SW480 (cell line): ENCODE data around the gene TAS1R1.

Experiments
- DNase-seq: peaks from one replicate; pipeline ENCODE4 v3.0.0-alpha.2; 2016; ENCODE audit warnings: low spot score

The TAS1R1 gene

GRCh38 chr1:6554907-6555778 lies at the start of gene TAS1R1:
TAS1R1 (plus strand) TSS chr1:6555307; CDS start chr1:6555374, 67 bp downstream.
- no peak for DNase-seq

- no peak for DNase-seq
Observed at GRCh38 chr1:6505367-6506209, 49.5 kb upstream of the TAS1R1 start.

DNA sequence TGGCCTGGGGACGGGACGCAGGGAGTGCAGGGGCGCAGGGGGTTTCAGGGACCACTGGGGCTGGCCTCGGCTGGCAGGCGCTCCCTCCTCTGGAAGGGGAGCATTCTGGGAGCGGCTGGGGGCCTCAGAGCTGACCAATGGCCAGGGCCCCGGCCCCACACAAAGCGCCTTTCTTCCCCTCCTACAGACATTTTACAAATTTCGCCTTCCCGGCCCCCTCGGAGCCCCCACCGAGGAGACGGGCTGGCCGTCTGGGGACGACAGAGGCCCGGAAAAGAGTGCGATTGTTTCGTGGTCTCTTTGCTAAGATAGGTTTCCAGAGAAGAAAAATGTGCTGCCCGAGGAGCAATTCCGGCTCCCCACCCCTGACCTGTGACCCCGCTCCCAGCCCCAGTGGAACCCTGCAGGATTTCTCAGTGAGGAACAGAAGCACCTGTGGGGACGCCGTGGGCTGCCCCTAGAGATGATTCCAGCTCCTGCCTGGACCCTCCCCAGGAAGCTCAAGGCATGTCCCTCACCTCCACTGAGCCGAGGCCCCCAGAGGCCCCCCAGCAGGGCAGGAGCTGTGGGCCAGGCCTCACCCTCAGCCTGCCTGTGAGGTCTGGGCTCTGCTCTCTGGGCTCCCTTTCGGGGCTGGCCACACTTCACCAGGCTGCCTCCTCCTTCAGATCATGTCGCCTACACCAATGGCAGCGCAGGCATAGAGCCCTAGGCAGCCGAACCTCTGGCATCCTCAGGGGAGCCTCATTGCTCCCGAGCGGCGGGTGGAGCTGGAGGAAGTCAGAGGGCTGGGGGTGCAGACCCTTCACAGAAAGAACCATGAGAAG lies 48.7 kb upstream of the TAS1R1 start:
- no peak for DNase-seq

GRCh38 chr1:6507037-6507428 lies 48.1 kb upstream of the TAS1R1 start:
- no peak for DNase-seq

GRCh38 chr1:6507461-6507911 lies 47.6 kb upstream of the TAS1R1 start:
- DNase-seq, result no peak

- no peak for DNase-seq
Observed at GRCh38 chr1:6508154-6508815, 46.8 kb upstream of the TAS1R1 start.

DNA sequence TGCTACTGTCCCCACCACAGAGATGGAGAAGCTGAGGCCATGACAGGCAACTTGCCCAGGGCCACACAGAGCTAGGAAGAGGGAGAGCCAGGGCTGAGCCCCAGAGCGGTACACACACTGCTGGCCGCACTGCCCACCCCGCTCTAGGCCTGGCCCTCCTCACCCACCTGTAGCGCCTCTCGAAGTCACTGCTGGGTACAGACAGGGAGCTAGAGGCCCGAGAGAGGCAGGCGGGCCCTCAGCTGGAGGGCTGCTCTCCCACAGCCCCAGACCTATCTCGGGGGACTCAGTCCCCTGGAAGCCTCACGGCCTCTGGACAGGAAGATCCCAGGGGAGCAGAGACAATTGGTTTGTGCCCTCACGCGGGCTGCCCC lies 46.3 kb upstream of the TAS1R1 start:
- no peak for DNase-seq

DNA sequence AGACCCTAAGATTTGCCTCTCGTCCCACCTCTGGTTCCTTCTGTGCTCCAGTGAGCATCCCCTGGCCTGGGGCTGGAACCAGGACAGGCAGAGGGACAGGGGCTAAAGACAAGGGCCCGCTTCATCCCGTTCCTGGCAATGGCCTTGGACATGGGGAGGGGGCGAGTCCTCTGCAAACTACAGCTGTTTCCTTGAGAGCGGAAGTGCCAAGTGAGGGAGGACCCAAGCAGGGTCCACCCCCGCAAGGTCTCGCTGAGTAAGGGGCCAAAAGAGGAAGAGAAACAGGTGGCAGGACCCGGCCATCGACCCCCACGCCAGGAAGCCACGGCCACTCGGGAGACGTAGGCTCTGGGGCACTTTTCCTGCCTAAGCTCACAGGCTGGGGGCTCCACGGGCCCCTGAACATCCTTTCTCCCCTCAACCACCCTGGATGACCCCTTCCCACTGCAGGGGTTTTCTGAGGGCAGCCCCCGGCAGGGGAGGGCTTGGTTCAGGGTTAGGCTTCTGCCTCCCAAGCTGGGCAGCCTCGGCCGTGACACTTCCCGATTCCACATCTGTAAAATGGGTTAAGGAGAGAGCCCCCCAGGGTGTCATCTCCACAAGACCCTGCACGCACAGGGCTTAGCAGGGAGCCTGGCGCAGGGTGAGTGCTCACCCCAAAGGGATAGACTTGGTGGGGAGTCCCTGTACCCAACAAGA lies 45.7 kb upstream of the TAS1R1 start:
- DNase-seq, result no peak

- no peak for DNase-seq
Observed at GRCh38 chr1:6509919-6510291, 45.2 kb upstream of the TAS1R1 start.

GRCh38 chr1:6510493-6510892 lies 44.6 kb upstream of the TAS1R1 start:
- no peak for DNase-seq

GRCh38 chr1:6511056-6511455 lies 44.1 kb upstream of the TAS1R1 start:
- DNase-seq, result no peak

DNA sequence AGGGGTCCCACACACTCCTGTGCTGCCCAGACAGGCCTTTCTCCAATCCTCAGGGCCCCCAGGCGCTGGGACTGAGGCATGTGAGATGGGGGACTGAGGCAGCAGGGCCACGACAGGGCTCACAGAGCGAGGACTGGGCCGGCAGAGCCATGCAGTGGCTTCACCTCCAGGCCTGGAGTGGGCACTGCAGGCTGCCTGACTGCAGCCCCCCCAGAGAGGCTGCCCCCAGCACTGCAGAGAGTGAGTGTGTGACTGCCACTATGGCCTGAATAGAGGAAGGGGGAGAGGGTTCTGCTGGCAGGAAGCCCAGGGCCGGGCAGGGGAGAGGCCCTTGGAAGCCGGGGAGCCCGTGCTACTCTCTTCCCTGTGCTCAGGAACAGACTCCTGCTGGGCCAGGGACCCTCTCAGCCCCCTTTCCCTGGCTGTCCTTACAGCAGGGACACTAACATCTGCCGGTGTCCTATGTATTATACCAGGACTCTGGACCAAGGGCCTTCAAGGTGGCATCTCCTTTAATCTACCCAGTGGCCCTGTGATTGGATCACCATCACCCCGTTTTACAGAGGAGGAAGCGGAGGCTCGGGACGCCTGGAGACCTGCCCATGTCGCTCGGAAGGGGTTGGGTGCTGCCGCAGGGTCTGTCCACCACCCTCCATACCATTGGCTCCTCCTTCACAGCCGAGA lies 43.4 kb upstream of the TAS1R1 start:
- DNase-seq, result no peak

DNA sequence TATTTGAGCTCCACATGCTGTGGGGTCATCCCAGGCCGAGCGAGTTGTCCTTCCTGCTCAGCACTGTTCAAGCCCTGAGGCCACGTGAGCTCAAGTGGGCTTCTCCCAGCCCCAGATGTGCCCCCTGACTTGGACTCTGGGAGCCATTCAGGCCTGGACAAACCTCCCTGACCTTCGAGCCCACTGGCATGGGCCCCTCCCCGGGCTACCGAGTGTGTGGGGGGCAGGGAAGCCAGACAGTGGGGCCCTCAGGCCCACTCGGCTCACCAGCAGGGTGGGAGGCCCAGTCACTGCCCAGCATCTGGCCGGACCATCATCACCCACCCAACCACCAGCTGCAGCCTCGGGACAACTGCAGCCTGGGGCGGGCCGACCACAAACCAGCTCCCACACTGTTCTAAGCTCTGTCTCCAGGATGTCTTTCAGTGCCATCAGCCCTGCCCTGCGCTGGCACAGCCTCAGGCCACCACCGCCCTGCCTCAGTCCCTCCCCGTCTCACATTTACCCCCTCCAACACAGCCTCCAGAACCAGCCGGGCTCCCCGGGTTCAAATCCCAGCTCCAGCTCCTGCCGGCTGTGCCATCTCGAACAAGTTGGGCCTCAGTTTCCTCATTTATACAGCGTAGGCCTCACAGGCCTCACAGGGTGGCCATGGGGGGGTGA lies 42.7 kb upstream of the TAS1R1 start:
- no peak for DNase-seq

DNA sequence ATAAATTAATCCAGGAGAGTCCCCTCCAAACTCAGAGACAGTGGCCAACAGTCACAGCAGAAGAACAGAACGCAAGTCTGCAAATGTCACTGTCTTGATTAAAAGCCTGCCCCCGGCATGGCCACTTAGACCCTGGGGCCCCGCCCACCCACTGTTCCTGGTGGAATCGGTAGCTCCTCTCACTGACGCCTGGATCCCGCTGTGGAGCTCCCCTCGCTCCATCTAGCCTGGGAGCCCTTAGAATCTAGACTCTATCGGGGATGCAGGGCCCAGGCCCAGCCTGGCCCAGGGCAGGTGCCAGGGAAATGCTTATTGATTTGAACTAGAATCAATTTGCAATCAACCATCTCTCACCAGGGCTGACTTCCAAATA lies 42.2 kb upstream of the TAS1R1 start:
- no peak for DNase-seq

DNA sequence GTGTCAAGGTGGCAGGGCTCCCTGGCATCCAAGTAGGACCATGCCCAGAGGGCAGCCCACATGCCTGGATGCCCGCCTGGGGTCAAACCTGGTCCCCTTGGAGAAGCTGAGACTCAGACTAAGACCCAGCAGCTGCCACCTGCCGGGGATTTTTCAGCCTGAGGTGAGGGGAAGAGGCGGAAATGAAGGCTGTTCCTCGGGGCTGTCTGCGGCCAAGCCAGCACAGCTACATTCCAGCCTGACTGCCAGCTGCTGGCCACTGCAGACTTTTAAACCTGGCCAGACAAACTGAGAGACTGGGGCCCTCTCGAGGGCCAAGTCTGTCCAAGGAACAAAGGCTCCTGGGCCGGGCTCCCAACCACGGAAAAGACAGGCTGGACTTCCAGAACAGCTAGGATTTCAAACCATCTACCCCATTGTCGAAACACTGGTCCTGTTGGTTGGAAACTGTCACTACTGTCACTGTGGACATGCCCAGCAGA lies 41.7 kb upstream of the TAS1R1 start:
- DNase-seq, result no peak

- DNase-seq, result no peak
Observed at GRCh38 chr1:6515771-6516170, 39.3 kb upstream of the TAS1R1 start.

DNA sequence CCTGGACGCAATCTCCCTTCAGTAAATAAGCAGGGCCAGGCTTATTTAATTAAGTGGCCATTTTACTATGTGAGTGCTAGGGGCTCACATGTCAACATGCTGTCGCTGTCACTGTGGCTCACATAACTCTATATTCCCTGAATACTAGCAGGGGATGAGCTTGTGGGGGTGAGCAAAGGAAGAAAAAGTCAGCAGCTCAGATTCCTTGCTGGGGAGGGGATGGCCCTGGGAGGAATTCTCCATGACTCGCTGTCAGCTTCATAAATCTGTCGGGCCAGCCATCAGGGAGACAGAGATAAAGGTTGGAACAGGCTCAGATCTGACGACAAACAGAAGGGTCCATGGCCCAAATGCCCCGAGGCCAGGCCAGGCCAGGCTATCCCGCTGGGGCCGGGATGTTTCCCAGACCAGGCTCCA lies 37.7 kb upstream of the TAS1R1 start:
- no peak for DNase-seq

- DNase-seq, result no peak
Observed at GRCh38 chr1:6519491-6519934, 35.6 kb upstream of the TAS1R1 start.

GRCh38 chr1:6519935-6520671 lies 35.0 kb upstream of the TAS1R1 start:
- no peak for DNase-seq
